ENCODE data around the gene C7. TPM values are rescaled to one million over a fixed set of nuclear protein-coding genes. Genes with fewer than 3 reads are reported as not detected.

C7 gene
- total RNA-seq, 1 donor from 2014 or later: 22.6 TPM

DNA sequence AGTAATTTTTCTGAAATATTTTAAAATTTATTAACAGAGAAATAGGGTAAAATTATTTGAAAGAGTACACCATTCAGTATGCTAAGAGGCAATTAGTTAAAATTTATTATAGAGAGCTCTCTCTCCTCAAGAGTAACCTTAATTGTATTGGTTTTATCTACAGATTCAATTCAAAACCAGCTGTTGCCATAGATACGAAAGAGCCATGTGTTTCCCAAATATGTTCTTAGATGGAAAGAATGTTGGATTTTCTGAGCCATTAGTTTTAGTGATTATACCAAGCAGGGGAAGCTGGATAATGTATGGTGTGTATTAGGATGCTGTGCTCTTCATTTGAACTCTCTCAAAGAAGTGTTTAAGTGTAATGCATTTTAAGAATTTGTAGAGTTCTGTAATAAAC is 27.8 kb downstream of the C7 start:
- Mint-ChIP-seq H3K9me3 (no peaks in the 10 kb centered on the region), H3K4me1 (no peaks in the 10 kb centered on the region), H3K27me3 (ENCODE audit: low read depth) (peaks cover 2% of the 10 kb centered on the region), H3K27ac (no peak overlapping the region), H3K36me3 (no peaks in the 10 kb centered on the region), H3K4me3 (no peak overlapping the region)
- no peak for DNase-seq (ENCODE audit: low spot score in 2 of 2, unreplicated experiment in 2 of 2)
- TF ChIP-seq CTCF (IDR thresholded peaks at IDR 0.05; ENCODE audit: unreplicated experiment): no peak

DNA sequence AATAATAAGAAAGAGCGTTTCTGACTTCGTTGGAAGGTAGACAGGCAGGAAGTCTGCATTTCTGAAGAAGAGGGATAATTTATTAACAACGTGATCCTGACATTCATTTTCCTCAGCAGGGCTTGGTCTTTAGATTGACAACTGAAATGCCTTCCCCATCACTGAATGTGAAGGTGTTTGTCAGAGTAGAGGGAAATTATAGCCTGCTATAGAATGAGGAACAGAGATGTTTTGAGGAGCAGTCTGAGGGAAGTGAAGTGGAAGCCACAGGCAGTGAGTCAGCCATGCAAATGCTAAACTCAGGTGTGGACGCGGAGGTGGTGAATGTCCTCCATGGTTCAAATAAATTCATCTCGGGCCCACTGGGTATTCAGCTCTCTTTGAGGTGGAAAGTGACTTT is 30.5 kb downstream of the C7 start:
- Mint-ChIP-seq H3K36me3 (no peaks in the 10 kb centered on the region), H3K9me3 (no peaks in the 10 kb centered on the region), H3K4me3 (no peak overlapping the region), H3K4me1 (no peaks in the 10 kb centered on the region), H3K27ac (no peak overlapping the region), H3K27me3 (ENCODE audit: low read depth) (no peaks in the 10 kb centered on the region)
- TF ChIP-seq CTCF (IDR thresholded peaks at IDR 0.05; ENCODE audit: unreplicated experiment): no peak
- no peak for DNase-seq (ENCODE audit: low spot score in 2 of 2, unreplicated experiment in 2 of 2)

DNA sequence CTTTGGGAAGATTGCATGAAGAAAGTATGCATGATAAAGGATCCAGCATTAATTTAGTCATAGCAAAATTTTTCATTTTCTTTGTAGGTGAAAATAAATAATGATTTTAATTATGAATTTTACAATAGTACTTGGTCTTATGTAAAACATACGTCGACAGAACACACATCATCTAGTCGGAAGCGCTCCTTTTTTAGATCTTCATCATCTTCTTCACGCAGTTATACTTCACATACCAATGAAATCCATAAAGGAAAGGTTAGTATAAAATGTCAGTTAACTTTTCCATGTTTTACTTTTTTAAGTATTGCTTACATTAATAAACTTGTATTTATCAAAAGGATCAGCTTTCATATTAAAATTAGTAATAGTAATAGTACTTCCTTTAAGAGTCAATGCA is 35.8 kb downstream of the C7 start:
- H3K4me3 Mint-ChIP-seq: no peak overlapping the region
- DNase-seq (ENCODE audit: low spot score in 2 of 2, unreplicated experiment in 2 of 2): no peak
- no peaks in the 10 kb centered on the region for H3K36me3 Mint-ChIP-seq
- no peaks in the 10 kb centered on the region for H3K9me3 Mint-ChIP-seq
- no peaks in the 10 kb centered on the region for H3K4me1 Mint-ChIP-seq
- H3K27ac Mint-ChIP-seq: no peak overlapping the region
- peaks cover 13% of the 10 kb centered on the region for H3K27me3 Mint-ChIP-seq (ENCODE audit: low read depth)
- TF ChIP-seq CTCF (IDR thresholded peaks at IDR 0.05; ENCODE audit: unreplicated experiment): no peak

- DNase-seq (ENCODE audit: low spot score in 2 of 2, unreplicated experiment in 2 of 2): no peak
- no peak for TF ChIP-seq CTCF (IDR thresholded peaks at IDR 0.05; ENCODE audit: unreplicated experiment)
- H3K27ac Mint-ChIP-seq: no peak overlapping the region
- H3K27me3 Mint-ChIP-seq (ENCODE audit: low read depth): no peaks in the 10 kb centered on the region
- H3K9me3 Mint-ChIP-seq: peaks cover 18% of the 10 kb centered on the region
- H3K4me3 Mint-ChIP-seq: no peak overlapping the region
- no peaks in the 10 kb centered on the region for H3K4me1 Mint-ChIP-seq
- H3K36me3 Mint-ChIP-seq: peaks cover 2% of the 10 kb centered on the region
Observed at GRCh38 chr5:40955313-40955712, 46.0 kb downstream of the C7 start.

- Mint-ChIP-seq H3K9me3 (peaks cover 18% of the 10 kb centered on the region), H3K36me3 (peaks cover 2% of the 10 kb centered on the region), H3K27ac (no peak overlapping the region), H3K4me1 (no peaks in the 10 kb centered on the region), H3K27me3 (ENCODE audit: low read depth) (no peaks in the 10 kb centered on the region), H3K4me3 (no peak overlapping the region)
- TF ChIP-seq CTCF (IDR thresholded peaks at IDR 0.05; ENCODE audit: unreplicated experiment): no peak
- DNase-seq (ENCODE audit: low spot score in 2 of 2, unreplicated experiment in 2 of 2): no peak
Observed at GRCh38 chr5:40957048-40957447, 47.8 kb downstream of the C7 start.

DNA sequence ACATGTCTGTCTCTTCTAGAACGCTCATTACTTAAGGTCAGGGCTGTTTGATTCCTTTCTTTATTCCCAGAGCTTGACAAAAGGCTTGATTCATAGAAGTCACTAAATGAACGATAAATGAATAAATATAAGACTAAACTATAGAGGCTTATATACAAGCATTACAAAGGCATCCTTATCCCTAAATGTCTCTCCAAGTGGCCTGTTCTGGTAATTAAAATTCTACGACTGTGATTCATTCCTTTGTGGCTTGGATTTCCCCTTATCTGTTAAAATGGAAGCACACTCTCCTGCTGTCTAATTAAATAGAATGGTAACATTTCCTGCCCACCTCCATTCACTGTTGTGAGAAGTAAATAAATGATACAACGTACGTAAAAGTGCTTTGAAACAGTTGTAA is 49.5 kb downstream of the C7 start:
- Mint-ChIP-seq H3K9me3 (peaks cover 15% of the 10 kb centered on the region), H3K4me3 (no peak overlapping the region), H3K4me1 (no peaks in the 10 kb centered on the region), H3K27ac (no peak overlapping the region), H3K36me3 (peaks cover 2% of the 10 kb centered on the region), H3K27me3 (ENCODE audit: low read depth) (no peaks in the 10 kb centered on the region)
- no peak for TF ChIP-seq CTCF (IDR thresholded peaks at IDR 0.05; ENCODE audit: unreplicated experiment)
- no peak for DNase-seq (ENCODE audit: low spot score in 2 of 2, unreplicated experiment in 2 of 2)

Data from mesothelial cell of epicardium (in vitro differentiated cells).